Transverse colon (tissue), 4 donors: ENCODE results near the gene LIMK1. TPM values are rescaled to one million over a fixed set of nuclear protein-coding genes. Genes with fewer than 3 reads are reported as not detected.
A peak's percentile ranks its signal among the peaks of the same experiment; 100 is the strongest.

Experiments used
- DNase-seq: peaks from one replicate; pipeline ENCODE4 v3.0.0-alpha.2; 2019
- H3K27ac ChIP-seq, 4 donors: fragments of 200-600 bp; sonication (generic); 2 replicates each; pipeline ENCODE4 v1.5.1; 2016 to 2018; ENCODE audit warnings: inconsistent platforms in 4 of 4
- H3K27me3 ChIP-seq: fragments of 200-600 bp; sonication (generic); 2 replicates; pipeline ENCODE4 v1.5.1; 2017; ENCODE audit warnings: inconsistent platforms
- H3K36me3 ChIP-seq, 4 donors: fragments of 200-600 bp; sonication (generic); 2 replicates each; pipeline ENCODE4 v1.5.1; 2017 to 2019; ENCODE audit warnings: inconsistent platforms in 4 of 4
- H3K4me1 ChIP-seq, 4 donors: fragments of 200-600 bp; sonication (generic); 2 replicates each; pipeline ENCODE4 v1.5.1; 2017 to 2020; ENCODE audit warnings: inconsistent platforms in 4 of 4
- H3K4me3 ChIP-seq, 4 donors: fragments of 200-600 bp; sonication (generic); 1 replicate in 1 of 4; 2 replicates in 3 of 4; pipeline versions ENCODE4 v1.5.1 to v1.6.1; 2017 to 2019; ENCODE audit warnings: inconsistent platforms in 4 of 4
- H3K9me3 ChIP-seq, 2 donors: fragments of 200-600 bp; sonication (generic); 2 replicates each; pipeline ENCODE4 v1.5.1; 2017 to 2019; ENCODE audit warnings: inconsistent platforms in 2 of 2
- CTCF ChIP-seq, 5 experiments: fragments of 200-600 bp in 3 of 5; fragments of 450-650 bp in 2 of 5; sonication (generic) in 3 of 5; IDR thresholded peaks; 1 replicate in 2 of 5; 2 replicates in 3 of 5; pipeline ENCODE4 v1.5.1; 2016 to 2017; ENCODE audit warnings: antibody characterized with exemption in 5 of 5, inconsistent platforms in 3 of 5, mild to moderate bottlenecking in 2 of 5, moderate library complexity in 1 of 5
- EP300 ChIP-seq: sonication (generic); formaldehyde crosslinking; IDR thresholded peaks from one replicate; pipeline ENCODE4 v1.6.1; 2017; ENCODE audit warnings: antibody characterized with exemption, low read depth
- POLR2A ChIP-seq: fragments of 450-650 bp; IDR thresholded peaks from one replicate; pipeline ENCODE4 v1.6.1; 2016; ENCODE audit warnings: antibody characterized with exemption, mild to moderate bottlenecking, moderate library complexity
- POLR2AphosphoS5 ChIP-seq, 3 donors: sonication (generic); formaldehyde crosslinking; IDR thresholded peaks; one replicate each; pipeline ENCODE4 v1.6.1; 2016; ENCODE audit warnings: antibody characterized with exemption in 3 of 3
- WGBS, 2 donors: methylation state at CpG; one replicate each; pipeline ENCODE4 v1.1.5; 2018; ENCODE audit warnings: low coverage in 1 of 2; 5-methylcytosine and 5-hydroxymethylcytosine counted together
- in situ Hi-C, 4 donors: fragments of 200-750 bp; cut with MboI; loops; one replicate each; pipeline versions ENCODE4 v1.15.0 to v1.15.1; 2017; ENCODE audit warnings: low sequenced_read_pairs in 3 of 4, low pct_ligation_motif_present in 1 of 4, low pct_unique_long_range_greater_than_20kb in 1 of 4
- intact Hi-C: fragments of 100-400 bp; cut with DNase I; formaldehyde crosslinking; loops from one replicate; pipeline ENCODE4 v1.15.1; 2023; ENCODE audit warnings: low total_unique reads
- total RNA-seq, 4 donors: library from RNA; depleted of rRNA; stranded (reverse); fragments of >200 nt; gene quantifications; one replicate each; pipeline ENCODE4 v1.1.0, GENCODE V29; 2016

The LIMK1 gene
- total RNA-seq, 4 donors from 2014 or later = 13.4 to 44.2 (median 27.1) TPM

DNA sequence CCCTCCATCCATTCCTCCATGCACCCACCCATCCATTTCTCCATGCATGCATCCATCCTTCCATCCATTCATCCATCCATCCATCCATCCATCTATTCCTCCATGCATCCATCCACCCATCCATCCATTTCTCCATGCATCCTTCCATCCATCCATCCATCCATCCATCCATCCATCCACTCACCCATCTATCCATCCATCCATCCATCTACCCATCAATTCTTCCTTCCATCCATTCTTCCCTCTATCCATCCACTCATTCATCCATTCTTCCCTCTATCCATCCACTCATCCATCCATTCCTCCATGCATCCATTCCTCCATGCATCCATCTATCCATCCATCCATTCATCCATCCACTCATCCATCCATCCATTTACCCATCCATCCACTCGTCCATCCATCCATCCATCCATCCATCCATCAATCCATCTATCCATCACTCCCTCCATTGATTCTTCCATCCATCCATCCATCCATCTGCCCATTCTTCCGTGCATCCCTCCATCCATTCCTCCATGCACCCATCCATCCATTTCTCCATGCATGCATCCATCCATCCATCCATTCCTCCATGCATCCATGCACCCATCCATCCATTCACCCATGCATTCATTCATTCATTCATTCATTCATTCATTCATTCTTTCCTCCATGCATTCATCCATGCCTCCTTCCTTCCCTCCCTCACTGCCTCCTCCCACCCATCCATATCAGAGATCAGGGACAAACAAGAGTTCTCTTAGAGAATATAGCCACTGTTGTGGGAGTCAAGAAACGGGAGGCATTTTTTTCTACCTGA lies 33.4 kb upstream of the LIMK1 start:
- Histone ChIP-seq H3K27ac (no peak overlapping the region), H3K4me1 (peaks cover 0 to 4% (median 0%) of the 10 kb centered on the region in 4 donors), H3K4me3 (no peak overlapping the region), H3K36me3 (no peaks in the 10 kb centered on the region), H3K9me3 (no peaks in the 10 kb centered on the region), H3K27me3 (no peaks in the 10 kb centered on the region)
- intact Hi-C loops (no loop called here), in situ Hi-C loops (loop anchor here in 3 of 4 donors (25.0 kb wide), 4 partner anchors 88 to 362 kb away; no protein-coding TSS in a partner anchor)
- 75 to 77% methylated on average over 3 of the region's 3 CpGs for WGBS, 2 donors
- DNase-seq = no peak
- TF ChIP-seq EP300 (no peak), POLR2AphosphoS5 (IDR thresholded peaks at IDR 0.05) (no peak), CTCF (IDR thresholded peaks at IDR 0.05) (no peak), POLR2A (no peak)

DNA sequence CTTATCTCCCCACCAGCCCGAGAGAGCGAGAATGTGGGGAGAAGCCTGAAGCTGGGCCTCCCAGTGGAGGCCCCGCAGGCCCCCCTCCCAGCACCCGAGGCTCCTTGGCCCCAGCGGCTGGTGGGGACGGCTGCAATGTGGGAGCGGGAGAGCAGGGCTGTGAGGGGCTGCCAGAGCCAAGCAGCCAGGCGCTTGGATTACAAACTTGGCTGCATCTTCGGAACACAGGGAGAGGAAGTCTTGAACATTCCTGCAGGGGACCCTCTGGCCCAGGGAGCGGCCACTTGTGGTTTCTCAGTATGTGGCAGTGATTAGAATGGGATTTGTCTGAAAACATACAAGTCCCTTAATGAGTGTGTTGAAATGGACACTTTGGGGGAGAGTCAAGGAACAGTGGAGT lies 32.4 kb upstream of the LIMK1 start:
- in situ Hi-C loops = loop anchor here in 3 of 4 donors (25.0 kb wide), 4 partner anchors 89 to 361 kb away; no protein-coding TSS in a partner anchor
- TF ChIP-seq POLR2AphosphoS5 (IDR thresholded peaks at IDR 0.05) (no peak), CTCF (IDR thresholded peaks at IDR 0.05) (no peak), POLR2A (no peak), EP300 (no peak)
- no peak overlapping the region for H3K27ac ChIP-seq
- intact Hi-C loops = no loop called here
- peaks cover 0 to 4% (median 0%) of the 10 kb centered on the region in 4 donors for H3K4me1 ChIP-seq
- H3K27me3 ChIP-seq = no peaks in the 10 kb centered on the region
- H3K4me3 ChIP-seq = no peak overlapping the region
- no peak for DNase-seq
- 81 to 100% methylated on average over 2 to 10 of the region's 10 CpGs for WGBS, 2 donors
- no peaks in the 10 kb centered on the region for H3K9me3 ChIP-seq
- no peaks in the 10 kb centered on the region for H3K36me3 ChIP-seq

DNA sequence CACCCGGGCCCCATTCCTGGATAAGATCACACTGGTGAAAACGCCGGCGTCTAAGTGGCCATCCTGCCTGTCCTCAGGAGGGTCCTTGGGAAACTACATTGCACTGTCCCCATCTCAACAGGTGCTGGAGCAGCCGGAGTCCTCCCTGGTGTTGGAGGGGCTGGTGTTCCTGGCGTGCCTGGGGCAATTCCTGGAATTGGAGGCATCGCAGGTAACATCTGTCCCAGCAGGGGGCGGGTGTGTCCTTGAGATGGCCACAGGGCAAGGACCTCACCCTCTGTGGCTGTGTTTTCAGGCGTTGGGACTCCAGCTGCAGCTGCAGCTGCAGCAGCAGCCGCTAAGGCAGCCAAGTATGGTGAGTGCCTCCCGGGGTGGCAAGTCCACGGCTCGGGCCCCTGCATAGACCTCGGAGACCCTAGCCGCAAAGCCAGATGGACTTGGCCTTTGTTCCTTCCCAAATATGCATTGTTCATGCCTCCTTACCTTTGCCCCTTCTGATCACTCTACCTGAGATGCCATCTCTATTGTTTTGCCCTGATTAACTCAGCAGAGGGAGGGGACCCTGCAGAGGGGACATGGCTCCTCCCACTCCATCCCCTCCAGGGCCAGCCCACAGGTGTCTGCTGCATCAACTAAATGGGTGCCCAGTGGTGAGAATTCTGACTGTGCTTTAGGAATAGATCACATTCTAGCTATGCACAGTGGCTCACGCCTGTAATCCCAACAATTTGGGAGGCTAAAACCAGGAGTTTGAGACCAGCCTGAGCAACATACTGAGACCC lies 31.8 kb upstream of the LIMK1 start:
- H3K27me3 ChIP-seq = no peaks in the 10 kb centered on the region
- TF ChIP-seq EP300 (no peak), CTCF (IDR thresholded peaks at IDR 0.05) (peak in 4 of 5 experiments; percentile 27 to 53 (median 42))
- intact Hi-C loops (no loop called here), in situ Hi-C loops (loop anchor here in 3 of 4 donors (25.0 kb wide), 4 partner anchors 90 to 360 kb away; no protein-coding TSS in a partner anchor)
- H3K4me1 ChIP-seq = peaks cover 0 to 4% (median 0%) of the 10 kb centered on the region in 4 donors
- peak; percentile 64 for DNase-seq
- no peaks in the 10 kb centered on the region for H3K9me3 ChIP-seq
- no peak overlapping the region for H3K4me3 ChIP-seq
- WGBS, 2 donors = 42 to 100% methylated on average over 1 to 16 of the region's 16 CpGs
- no peak overlapping the region for H3K27ac ChIP-seq
- no peaks in the 10 kb centered on the region for H3K36me3 ChIP-seq

- no peak overlapping the region for H3K4me3 ChIP-seq
- WGBS, 2 donors = 76 to 90% methylated on average over 1 of the region's 1 CpG
- no peaks in the 10 kb centered on the region for H3K36me3 ChIP-seq
- TF ChIP-seq POLR2AphosphoS5 (IDR thresholded peaks at IDR 0.05) = no peak
- TF ChIP-seq EP300 = no peak
- TF ChIP-seq POLR2A = no peak
- TF ChIP-seq CTCF (IDR thresholded peaks at IDR 0.05) = no peak
- no peaks in the 10 kb centered on the region for H3K27me3 ChIP-seq
- in situ Hi-C loops (loop anchor here in 3 of 4 donors (25.0 kb wide), 4 partner anchors 90 to 360 kb away; no protein-coding TSS in a partner anchor), intact Hi-C loops (no loop called here)
- H3K9me3 ChIP-seq = no peaks in the 10 kb centered on the region
- peaks cover 0 to 4% (median 0%) of the 10 kb centered on the region in 4 donors for H3K4me1 ChIP-seq
- no peak for DNase-seq
- H3K27ac ChIP-seq = no peak overlapping the region
These were observed 31.0 kb upstream of the LIMK1 start for GRCh38 chr7:74052628-74053027.
